ENCODE results near the gene LY6G6D. TPM values are rescaled to one million over a fixed set of nuclear protein-coding genes. Genes with fewer than 3 reads are reported as not detected.

Gene LY6G6D
- total RNA-seq, 4 donors from 2014 or later: not detected

- intact Hi-C loops (cut with DNase I): loop anchor here (5.0 kb wide), 1 partner anchor 44 kb away; no protein-coding TSS in a partner anchor
- H3K27me3 ChIP-seq: no peaks in the 10 kb centered on the region
- H3K36me3 ChIP-seq: peaks cover 52 to 63% of the 10 kb centered on the region in 2 donors
- 84 to 93% methylated on average over 9 to 12 of the region's 14 CpGs for WGBS, 2 donors
- peaks cover 0 to 3% of the 10 kb centered on the region in 2 donors for H3K4me1 ChIP-seq
- no peaks in the 10 kb centered on the region for H3K9me3 ChIP-seq
- DNase-seq: no peak
- H3K27ac ChIP-seq: no peak overlapping the region
- TF ChIP-seq POLR2A (IDR thresholded peaks at IDR 0.05): no peak
- no peak for TF ChIP-seq CTCF (IDR thresholded peaks at IDR 0.05)
- H3K4me3 ChIP-seq (replicated peaks in 1 of 3): no peak overlapping the region
Observed at GRCh38 chr6:31687860-31688693, 27.1 kb upstream of the LY6G6D start.

GRCh38 chr6:31689249-31690110, 25.7 kb upstream of the LY6G6D start:
- Histone ChIP-seq H3K4me3 (replicated peaks in 1 of 3) (no peak overlapping the region), H3K36me3 (peaks cover 62 to 63% of the 10 kb centered on the region in 2 donors), H3K27ac (no peak overlapping the region), H3K9me3 (no peaks in the 10 kb centered on the region), H3K4me1 (no peaks in the 10 kb centered on the region), H3K27me3 (no peaks in the 10 kb centered on the region)
- 81 to 83% methylated on average over 11 of the region's 11 CpGs for WGBS, 2 donors
- TF ChIP-seq CTCF (IDR thresholded peaks at IDR 0.05) (peak in 1 of 6 experiments; percentile 17), POLR2A (IDR thresholded peaks at IDR 0.05) (no peak)
- DNase-seq: no peak
- intact Hi-C loops (cut with DNase I): loop anchor here (5.0 kb wide), 1 partner anchor 43 kb away; no protein-coding TSS in a partner anchor

DNA sequence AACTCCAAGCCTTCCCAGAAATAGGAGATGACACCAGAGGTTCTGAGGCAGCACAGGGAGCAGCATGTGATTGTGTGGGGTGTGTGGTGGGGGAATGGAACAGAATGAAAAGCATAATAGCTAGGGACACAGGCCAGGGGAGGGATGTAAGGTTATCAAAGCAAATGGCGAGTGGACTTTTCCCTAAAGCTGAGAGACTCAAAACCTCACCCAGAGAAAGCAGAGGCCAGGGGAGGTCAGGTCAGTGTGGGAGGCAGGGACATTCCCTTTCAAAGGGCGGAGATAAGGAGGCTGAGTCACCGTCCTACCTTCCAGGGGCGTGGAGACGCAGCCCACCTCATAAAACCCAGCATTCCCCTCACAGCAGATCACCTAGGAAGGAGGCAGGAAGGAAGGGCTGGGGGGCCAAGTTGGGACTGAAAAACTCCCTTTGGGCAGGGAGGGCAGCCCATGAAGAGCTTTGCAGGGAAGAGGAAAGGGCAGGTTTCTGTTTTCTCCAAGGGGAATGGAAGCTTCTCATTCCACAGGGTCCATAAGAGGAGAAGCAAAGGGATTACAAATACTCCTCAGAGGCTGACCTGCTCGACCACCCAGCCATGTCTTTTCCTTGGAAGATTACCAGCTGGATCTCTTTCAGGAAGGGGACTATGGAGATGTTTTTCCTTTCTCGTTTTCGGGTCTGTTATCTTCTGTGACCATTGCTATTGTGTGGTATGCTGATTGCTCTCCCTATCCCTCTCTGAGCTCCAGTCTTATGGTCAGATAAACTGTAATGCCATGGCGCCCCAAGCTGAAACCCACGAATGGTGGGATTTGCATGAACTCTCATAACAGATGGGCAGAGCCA, 24.7 kb upstream of the LY6G6D start:
- H3K27me3 ChIP-seq: no peaks in the 10 kb centered on the region
- 73% methylated on average over 10 of the region's 10 CpGs for WGBS, 2 donors
- no peaks in the 10 kb centered on the region for H3K9me3 ChIP-seq
- H3K4me1 ChIP-seq: no peaks in the 10 kb centered on the region
- no peak overlapping the region for H3K4me3 ChIP-seq (replicated peaks in 1 of 3)
- no peak for DNase-seq
- TF ChIP-seq POLR2A (IDR thresholded peaks at IDR 0.05): no peak
- no peak for TF ChIP-seq CTCF (IDR thresholded peaks at IDR 0.05)
- H3K27ac ChIP-seq: no peak overlapping the region
- peaks cover 68 to 71% of the 10 kb centered on the region in 2 donors for H3K36me3 ChIP-seq
- intact Hi-C loops (cut with DNase I): no loop called here

DNA sequence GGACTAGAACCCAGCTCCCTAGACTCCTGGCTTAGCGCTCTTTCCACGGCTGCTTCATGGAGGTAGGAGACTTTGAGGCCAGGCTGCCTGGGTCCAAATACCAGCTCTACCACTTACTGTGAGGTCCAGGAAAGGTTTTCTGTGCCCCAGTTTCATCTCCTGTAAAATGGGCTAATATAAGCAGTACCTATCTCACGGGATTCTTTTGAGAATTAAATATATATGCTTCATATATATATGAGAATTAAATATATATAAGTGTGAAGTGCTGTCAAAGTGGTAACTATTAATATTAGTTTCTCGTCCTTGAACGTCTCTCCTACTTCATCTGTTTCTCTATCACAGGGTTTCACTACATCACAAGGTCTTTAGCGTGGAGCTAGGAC, 24.1 kb upstream of the LY6G6D start:
- no peaks in the 10 kb centered on the region for H3K4me1 ChIP-seq
- H3K27me3 ChIP-seq: no peaks in the 10 kb centered on the region
- peaks cover 75 to 76% of the 10 kb centered on the region in 2 donors for H3K36me3 ChIP-seq
- no peak overlapping the region for H3K27ac ChIP-seq
- intact Hi-C loops (cut with DNase I): no loop called here
- TF ChIP-seq POLR2A (IDR thresholded peaks at IDR 0.05): no peak
- no peak overlapping the region for H3K4me3 ChIP-seq (replicated peaks in 1 of 3)
- 94 to 95% methylated on average over 6 of the region's 6 CpGs for WGBS, 2 donors
- no peaks in the 10 kb centered on the region for H3K9me3 ChIP-seq
- DNase-seq: no peak

DNA sequence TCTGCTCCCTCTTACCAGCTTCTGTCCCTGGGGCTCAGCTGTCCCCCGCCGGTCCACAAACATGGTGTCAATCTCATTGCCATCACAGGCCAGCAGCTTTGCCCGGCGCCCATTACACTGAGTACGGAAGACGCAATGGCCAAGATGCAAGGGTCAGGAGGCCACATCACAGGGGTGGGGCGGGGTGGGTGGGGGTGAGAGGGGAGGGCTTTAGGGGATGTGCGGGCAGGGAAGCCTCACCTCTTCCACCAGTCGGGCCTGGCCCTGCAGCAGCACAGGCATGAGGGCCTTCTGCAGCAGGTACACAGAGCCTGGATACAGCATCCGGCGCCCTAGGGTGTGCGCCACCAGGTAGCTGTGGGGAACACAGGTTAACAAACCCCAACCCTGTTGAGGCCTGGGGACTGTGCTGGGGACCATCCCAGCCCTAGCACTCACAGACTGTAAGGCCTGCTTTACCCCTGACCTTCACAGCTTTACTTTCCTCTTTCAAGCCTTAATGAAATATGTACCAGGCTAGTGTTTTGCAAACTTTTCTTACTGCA, 23.5 kb upstream of the LY6G6D start:
- Histone ChIP-seq H3K27me3 (no peaks in the 10 kb centered on the region), H3K9me3 (no peaks in the 10 kb centered on the region), H3K4me1 (no peaks in the 10 kb centered on the region), H3K4me3 (replicated peaks in 1 of 3) (no peak overlapping the region), H3K36me3 (peaks cover 73 to 77% of the 10 kb centered on the region in 2 donors), H3K27ac (no peak overlapping the region)
- intact Hi-C loops (cut with DNase I): no loop called here
- TF ChIP-seq CTCF (IDR thresholded peaks at IDR 0.05): no peak
- DNase-seq: no peak
- WGBS, 2 donors: 96 to 97% methylated on average over 11 to 12 of the region's 12 CpGs
